ENCODE results near the gene RMC1.
A peak's percentile ranks its signal among the peaks of the same experiment; 100 is the strongest.
"Not testable (repeated sequence)": the region's sequence is repeated elsewhere in the genome, so short reads cannot be mapped to it uniquely, and the experiment has no call there.

The RMC1 gene

GRCh38 chr18:23498117-23498516 is 5.2 kb upstream of the RMC1 start:
- DNase-seq (ENCODE audit: low read depth in 2 of 2), result no peak

- peak; percentile 58 to 61 for DNase-seq (ENCODE audit: low read depth in 2 of 2)
These were observed 4.4 kb upstream of the RMC1 start for GRCh38 chr18:23498877-23499276.

GRCh38 chr18:23499291-23499781 is 4.0 kb upstream of the RMC1 start:
- no peak for DNase-seq (ENCODE audit: low read depth in 2 of 2)

GRCh38 chr18:23501626-23502025 is 1.7 kb upstream of the RMC1 start:
- no peak for DNase-seq (ENCODE audit: low read depth in 2 of 2)

GRCh38 chr18:23502516-23503037 is 734 bp upstream of the RMC1 start:
- DNase-seq (ENCODE audit: low read depth in 2 of 2), result no peak

GRCh38 chr18:23503963-23504344 is 643 bp downstream of the RMC1 start:
- no peak for DNase-seq (ENCODE audit: low read depth in 2 of 2)

- DNase-seq (ENCODE audit: low read depth in 2 of 2), result no peak
These were observed 1.4 kb downstream of the RMC1 start for GRCh38 chr18:23504720-23505119.

GRCh38 chr18:23506393-23506792 is 3.1 kb downstream of the RMC1 start:
- DNase-seq (ENCODE audit: low read depth in 2 of 2), result no peak

- DNase-seq (ENCODE audit: low read depth in 2 of 2), result not testable (repeated sequence)
These were observed 7.6 kb downstream of the RMC1 start for GRCh38 chr18:23510923-23511322.

GRCh38 chr18:23512216-23512615 is 8.9 kb downstream of the RMC1 start:
- DNase-seq (ENCODE audit: low read depth in 2 of 2), result not testable (repeated sequence)

GRCh38 chr18:23512641-23513040 is 9.3 kb downstream of the RMC1 start:
- no peak for DNase-seq (ENCODE audit: low read depth in 2 of 2)

GRCh38 chr18:23515911-23516546 is 12.7 kb downstream of the RMC1 start:
- peak; percentile 60 to 67 for DNase-seq (ENCODE audit: low read depth in 2 of 2)

GRCh38 chr18:23519734-23520133 is 16.4 kb downstream of the RMC1 start:
- DNase-seq (ENCODE audit: low read depth in 2 of 2), result no peak

- DNase-seq (ENCODE audit: low read depth in 2 of 2), result no peak
These were observed 18.0 kb downstream of the RMC1 start for GRCh38 chr18:23521271-23521670.

- no peak for DNase-seq (ENCODE audit: low read depth in 2 of 2)
These were observed 18.6 kb downstream of the RMC1 start for GRCh38 chr18:23521907-23522306.

- no peak for DNase-seq (ENCODE audit: low read depth in 2 of 2)
These were observed 20.3 kb downstream of the RMC1 start for GRCh38 chr18:23523429-23524212.

GRCh38 chr18:23524213-23524707 is 20.9 kb downstream of the RMC1 start:
- no peak for DNase-seq (ENCODE audit: low read depth in 2 of 2)

- no peak for DNase-seq (ENCODE audit: low read depth in 2 of 2)
These were observed 23.3 kb downstream of the RMC1 start for GRCh38 chr18:23526501-23527063.

GRCh38 chr18:23528580-23529472 is 25.5 kb downstream of the RMC1 start:
- no peak for DNase-seq (ENCODE audit: low read depth in 2 of 2)

GRCh38 chr18:23529604-23530003 is 26.3 kb downstream of the RMC1 start:
- no peak for DNase-seq (ENCODE audit: low read depth in 2 of 2)

GRCh38 chr18:23530195-23530594 is 26.9 kb downstream of the RMC1 start:
- no peak for DNase-seq (ENCODE audit: low read depth in 2 of 2)
